GM12878 (cell line): ENCODE data around the gene LAYN. TPM values are rescaled to one million over a fixed set of nuclear protein-coding genes. Genes with fewer than 3 reads are reported as not detected.

Source experiments
- BMI1 ChIP-seq: fragments of 450-650 bp; IDR thresholded peaks from 2 replicates; pipeline ENCODE4 v1.6.1; 2016; ENCODE audit warnings: mild to moderate bottlenecking, moderate library complexity, borderline replicate concordance
- CBFB ChIP-seq: IDR thresholded peaks from 2 replicates; pipeline ENCODE4 v1.6.1; 2016; ENCODE audit warnings: antibody characterized with exemption, low read depth
- DPF2 ChIP-seq: fragments of 450-650 bp; IDR thresholded peaks from 2 replicates; pipeline ENCODE4 v1.6.1; 2017; ENCODE audit warnings: mild to moderate bottlenecking
- GABPA ChIP-seq: IDR thresholded peaks from 2 replicates; pipeline ENCODE4 v1.6.1; 2014; ENCODE audit warnings: antibody characterized with exemption, low read depth, mild to moderate bottlenecking, inconsistent platforms
- KAT2A ChIP-seq: conservative IDR thresholded peaks from 2 replicates; pipeline ENCODE4 v1.6.1; 2011; ENCODE audit warnings: low read depth, low read length; ENCODE audit not compliant: control insufficient read depth
- NRF1 ChIP-seq: conservative IDR thresholded peaks from 2 replicates; pipeline ENCODE4 v1.6.1; 2011; ENCODE audit warnings: mild to moderate bottlenecking, low read depth, low read length, improper control_type of control experiment
- RAD51 ChIP-seq: fragments of 450-650 bp; IDR thresholded peaks from 2 replicates; pipeline ENCODE4 v1.6.1; 2016; ENCODE audit warnings: moderate library complexity, mild to moderate bottlenecking, inconsistent platforms
- SPI1 ChIP-seq: IDR thresholded peaks from 2 replicates; pipeline ENCODE4 v1.6.1; 2011; ENCODE audit warnings: low read depth, mild to moderate bottlenecking, low read length, moderate library complexity, borderline replicate concordance; ENCODE audit not compliant: insufficient read depth
- SREBF1 ChIP-seq: IDR thresholded peaks from 2 replicates; pipeline ENCODE4 v1.6.1; 2012; ENCODE audit warnings: mild to moderate bottlenecking, low read length
- SUZ12 ChIP-seq: fragments of 200-600 bp; sonication (generic); IDR thresholded peaks from one replicate; pipeline ENCODE4 v1.6.1; 2018; ENCODE audit warnings: antibody characterized with exemption, mild to moderate bottlenecking; ENCODE audit not compliant: unreplicated experiment
- ZNF207 ChIP-seq: fragments of 450-650 bp; IDR thresholded peaks from 2 replicates; pipeline ENCODE4 v1.6.1; 2014; ENCODE audit warnings: antibody characterized with exemption, mild to moderate bottlenecking, borderline replicate concordance
- polyA plus RNA-seq, 11 experiments: library from polyadenylated mRNA; depleted of rRNA in 4 of 11; unstranded in 6 of 11; stranded (reverse) in 5 of 11; fragments of >200 nt; fragmentation: Nextera tagmentation in 4 of 11; fragmentation: Illumina TruSeq in 1 of 11; extraction: Ambion mirVana in 4 of 11; extraction: Trizol in 1 of 11; gene quantifications; 1 replicate in 1 of 11; 2 replicates in 10 of 11; pipeline versions ENCODE4 v1.2.1 to v1.2.3, GENCODE V29; 2011 to 2016; ENCODE audit warnings: inconsistent platforms in 2 of 11, missing spikeins in 2 of 11, low read depth in 1 of 11
- total RNA-seq, 4 experiments: library from RNA; depleted of rRNA in 3 of 4; stranded (reverse); fragments of >200 nt in 3 of 4; fragmentation: Illumina TruSeq in 1 of 4; extraction: Trizol in 1 of 4; gene quantifications; 2 replicates each; pipeline versions ENCODE4 v1.2.1 to v1.2.3, GENCODE V29; 2013 to 2021
- TF ChIP-seq, protein P1 (sequence below): IDR thresholded peaks from 2 replicates; pipeline ENCODE4 v1.6.1; 2012; ENCODE audit warnings: low read depth, low read length, improper control_type of control experiment
- TF ChIP-seq, protein P2 (sequence below): IDR thresholded peaks from 2 replicates; pipeline ENCODE4 v1.6.1; 2011; ENCODE audit warnings: borderline replicate concordance, low read depth, mild to moderate bottlenecking, moderate library complexity, low read length; ENCODE audit not compliant: insufficient read depth, poor library complexity, severe bottlenecking
- TF ChIP-seq, protein P3 (sequence below): fragments of 450-650 bp; formaldehyde crosslinking; IDR thresholded peaks from 2 replicates; pipeline ENCODE4 v1.4.0; 2022; ENCODE audit warnings: mild to moderate bottlenecking, moderate library complexity
- TF ChIP-seq, protein P4 (sequence below), 3 experiments: IDR thresholded peaks in 2 of 3; conservative IDR thresholded peaks in 1 of 3; 2 replicates each; pipeline ENCODE4 v1.5.1; 2011; ENCODE audit warnings: low read depth in 3 of 3, low read length in 3 of 3, mild to moderate bottlenecking in 3 of 3, control low read depth in 2 of 3, moderate library complexity in 2 of 3, inconsistent platforms in 1 of 3, mixed read lengths in 1 of 3; ENCODE audit not compliant: control insufficient read depth in 2 of 3, insufficient read depth in 1 of 3; ENCODE audit errors: extremely low read depth in 1 of 3
- TF ChIP-seq, protein P5 (sequence below): IDR thresholded peaks from 2 replicates; pipeline ENCODE4 v1.6.1; 2011; ENCODE audit warnings: low read depth, low read length, improper control_type of control experiment, borderline replicate concordance
- TF ChIP-seq, protein P6 (sequence below): fragments of 450-650 bp; IDR thresholded peaks from 2 replicates; pipeline ENCODE4 v1.6.1; 2016; ENCODE audit warnings: mild to moderate bottlenecking

Gene LAYN
- total and polyA plus RNA-seq, 10 of the 15 experiments (the other 5 are each of a cell fraction or from before 2014, with no cell fraction given), result 0.06 to 0.14 (median 0.10) TPM; not detected in 7

DNA sequence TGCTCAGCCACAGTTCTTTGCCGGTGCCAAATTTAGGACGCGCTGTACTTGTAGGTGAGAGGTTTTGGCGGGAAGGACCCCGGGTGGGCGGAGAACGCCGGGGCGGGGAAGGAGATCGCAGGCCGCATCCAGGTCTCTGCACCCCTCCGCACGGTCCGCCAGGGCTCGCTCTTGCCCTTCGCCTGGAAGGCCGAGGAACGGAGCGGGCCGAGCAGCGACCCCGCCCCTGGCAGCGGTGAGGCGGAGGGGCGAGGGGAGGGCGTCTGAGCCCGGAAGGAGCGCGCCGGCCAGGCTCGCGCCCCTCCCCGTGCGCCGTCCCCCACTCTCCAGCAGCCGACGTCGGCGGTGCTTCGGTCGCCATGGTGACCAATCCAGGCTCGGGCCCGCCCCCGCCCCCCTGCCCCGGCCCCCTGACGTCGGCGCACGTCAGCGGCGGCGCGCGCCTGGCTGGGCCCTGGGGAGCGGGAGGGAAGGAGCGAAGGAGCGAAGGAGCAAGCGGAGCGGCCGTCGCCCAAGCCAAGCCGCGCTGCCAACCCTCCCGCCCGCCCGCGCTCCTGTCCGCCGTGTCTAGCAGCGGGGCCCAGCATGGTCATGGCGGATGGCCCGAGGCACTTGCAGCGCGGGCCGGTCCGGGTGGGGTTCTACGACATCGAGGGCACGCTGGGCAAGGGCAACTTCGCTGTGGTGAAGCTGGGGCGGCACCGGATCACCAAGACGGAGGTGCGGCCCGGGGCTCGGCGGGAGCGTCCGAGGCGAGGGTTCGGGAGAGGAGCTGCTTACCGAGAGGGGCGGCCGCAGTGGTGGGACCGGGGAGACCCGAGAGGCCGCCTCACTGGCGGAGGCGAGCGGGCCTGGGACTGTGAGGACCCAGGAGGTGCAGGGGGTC lies 61.7 kb downstream of the LAYN start, which contains the start of gene SIK2 (continued):
- TF ChIP-seq, protein P1, sequence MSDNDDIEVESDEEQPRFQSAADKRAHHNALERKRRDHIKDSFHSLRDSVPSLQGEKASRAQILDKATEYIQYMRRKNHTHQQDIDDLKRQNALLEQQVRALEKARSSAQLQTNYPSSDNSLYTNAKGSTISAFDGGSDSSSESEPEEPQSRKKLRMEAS, result no peak
- TF ChIP-seq, protein P2, sequence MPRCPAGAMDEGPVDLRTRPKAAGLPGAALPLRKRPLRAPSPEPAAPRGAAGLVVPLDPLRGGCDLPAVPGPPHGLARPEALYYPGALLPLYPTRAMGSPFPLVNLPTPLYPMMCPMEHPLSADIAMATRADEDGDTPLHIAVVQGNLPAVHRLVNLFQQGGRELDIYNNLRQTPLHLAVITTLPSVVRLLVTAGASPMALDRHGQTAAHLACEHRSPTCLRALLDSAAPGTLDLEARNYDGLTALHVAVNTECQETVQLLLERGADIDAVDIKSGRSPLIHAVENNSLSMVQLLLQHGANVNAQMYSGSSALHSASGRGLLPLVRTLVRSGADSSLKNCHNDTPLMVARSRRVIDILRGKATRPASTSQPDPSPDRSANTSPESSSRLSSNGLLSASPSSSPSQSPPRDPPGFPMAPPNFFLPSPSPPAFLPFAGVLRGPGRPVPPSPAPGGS, result no peak
- TF ChIP-seq KAT2A, result no peak
- peak; percentile 71 for TF ChIP-seq BMI1
- TF ChIP-seq CBFB, result no peak
- no peak for TF ChIP-seq SUZ12
- TF ChIP-seq, protein P3, sequence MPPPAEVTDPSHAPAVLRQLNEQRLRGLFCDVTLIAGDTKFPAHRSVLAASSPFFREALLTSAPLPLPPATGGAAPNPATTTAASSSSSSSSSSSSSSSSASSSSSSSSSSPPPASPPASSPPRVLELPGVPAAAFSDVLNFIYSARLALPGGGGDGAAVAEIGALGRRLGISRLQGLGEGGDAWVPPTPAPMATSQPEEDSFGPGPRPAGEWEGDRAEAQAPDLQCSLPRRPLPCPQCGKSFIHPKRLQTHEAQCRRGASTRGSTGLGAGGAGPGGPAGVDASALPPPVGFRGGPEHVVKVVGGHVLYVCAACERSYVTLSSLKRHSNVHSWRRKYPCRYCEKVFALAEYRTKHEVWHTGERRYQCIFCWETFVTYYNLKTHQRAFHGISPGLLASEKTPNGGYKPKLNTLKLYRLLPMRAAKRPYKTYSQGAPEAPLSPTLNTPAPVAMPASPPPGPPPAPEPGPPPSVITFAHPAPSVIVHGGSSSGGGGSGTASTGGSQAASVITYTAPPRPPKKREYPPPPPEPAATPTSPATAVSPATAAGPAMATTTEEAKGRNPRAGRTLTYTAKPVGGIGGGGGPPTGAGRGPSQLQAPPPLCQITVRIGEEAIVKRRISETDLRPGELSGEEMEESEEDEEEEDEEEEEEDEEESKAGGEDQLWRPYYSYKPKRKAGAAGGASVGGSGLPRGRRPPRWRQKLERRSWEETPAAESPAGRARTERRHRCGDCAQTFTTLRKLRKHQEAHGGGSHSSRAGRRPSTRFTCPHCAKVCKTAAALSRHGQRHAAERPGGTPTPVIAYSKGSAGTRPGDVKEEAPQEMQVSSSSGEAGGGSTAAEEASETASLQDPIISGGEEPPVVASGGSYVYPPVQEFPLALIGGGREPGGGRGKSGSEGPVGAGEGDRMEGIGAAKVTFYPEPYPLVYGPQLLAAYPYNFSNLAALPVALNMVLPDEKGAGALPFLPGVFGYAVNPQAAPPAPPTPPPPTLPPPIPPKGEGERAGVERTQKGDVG, result no peak
- TF ChIP-seq, protein P4, sequence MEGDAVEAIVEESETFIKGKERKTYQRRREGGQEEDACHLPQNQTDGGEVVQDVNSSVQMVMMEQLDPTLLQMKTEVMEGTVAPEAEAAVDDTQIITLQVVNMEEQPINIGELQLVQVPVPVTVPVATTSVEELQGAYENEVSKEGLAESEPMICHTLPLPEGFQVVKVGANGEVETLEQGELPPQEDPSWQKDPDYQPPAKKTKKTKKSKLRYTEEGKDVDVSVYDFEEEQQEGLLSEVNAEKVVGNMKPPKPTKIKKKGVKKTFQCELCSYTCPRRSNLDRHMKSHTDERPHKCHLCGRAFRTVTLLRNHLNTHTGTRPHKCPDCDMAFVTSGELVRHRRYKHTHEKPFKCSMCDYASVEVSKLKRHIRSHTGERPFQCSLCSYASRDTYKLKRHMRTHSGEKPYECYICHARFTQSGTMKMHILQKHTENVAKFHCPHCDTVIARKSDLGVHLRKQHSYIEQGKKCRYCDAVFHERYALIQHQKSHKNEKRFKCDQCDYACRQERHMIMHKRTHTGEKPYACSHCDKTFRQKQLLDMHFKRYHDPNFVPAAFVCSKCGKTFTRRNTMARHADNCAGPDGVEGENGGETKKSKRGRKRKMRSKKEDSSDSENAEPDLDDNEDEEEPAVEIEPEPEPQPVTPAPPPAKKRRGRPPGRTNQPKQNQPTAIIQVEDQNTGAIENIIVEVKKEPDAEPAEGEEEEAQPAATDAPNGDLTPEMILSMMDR (IDR thresholded peaks at IDR 0.05 in 2 of 3, conservative IDR thresholded peaks at IDR 0.05 in 1 of 3; ENCODE audit: control insufficient read depth in 2 of 3, extremely low read depth in 1 of 3, insufficient read depth in 1 of 3, low read depth in 3 of 3, low read length in 3 of 3), result peak; percentile 91 to 99 (median 99); a peak in 5 of 6 replicates
- TF ChIP-seq NRF1, result no peak
- TF ChIP-seq GABPA, result no peak
- TF ChIP-seq DPF2, result peak; percentile 59; the same call in 1 of the 2 replicates
- no peak for TF ChIP-seq SREBF1
- TF ChIP-seq SPI1, result no peak
- no peak for TF ChIP-seq RAD51
- TF ChIP-seq ZNF207, result peak; percentile 48; the same call in 1 of the 2 replicates
- TF ChIP-seq, protein P5, sequence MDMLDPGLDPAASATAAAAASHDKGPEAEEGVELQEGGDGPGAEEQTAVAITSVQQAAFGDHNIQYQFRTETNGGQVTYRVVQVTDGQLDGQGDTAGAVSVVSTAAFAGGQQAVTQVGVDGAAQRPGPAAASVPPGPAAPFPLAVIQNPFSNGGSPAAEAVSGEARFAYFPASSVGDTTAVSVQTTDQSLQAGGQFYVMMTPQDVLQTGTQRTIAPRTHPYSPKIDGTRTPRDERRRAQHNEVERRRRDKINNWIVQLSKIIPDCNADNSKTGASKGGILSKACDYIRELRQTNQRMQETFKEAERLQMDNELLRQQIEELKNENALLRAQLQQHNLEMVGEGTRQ, result no peak
- TF ChIP-seq, protein P6, sequence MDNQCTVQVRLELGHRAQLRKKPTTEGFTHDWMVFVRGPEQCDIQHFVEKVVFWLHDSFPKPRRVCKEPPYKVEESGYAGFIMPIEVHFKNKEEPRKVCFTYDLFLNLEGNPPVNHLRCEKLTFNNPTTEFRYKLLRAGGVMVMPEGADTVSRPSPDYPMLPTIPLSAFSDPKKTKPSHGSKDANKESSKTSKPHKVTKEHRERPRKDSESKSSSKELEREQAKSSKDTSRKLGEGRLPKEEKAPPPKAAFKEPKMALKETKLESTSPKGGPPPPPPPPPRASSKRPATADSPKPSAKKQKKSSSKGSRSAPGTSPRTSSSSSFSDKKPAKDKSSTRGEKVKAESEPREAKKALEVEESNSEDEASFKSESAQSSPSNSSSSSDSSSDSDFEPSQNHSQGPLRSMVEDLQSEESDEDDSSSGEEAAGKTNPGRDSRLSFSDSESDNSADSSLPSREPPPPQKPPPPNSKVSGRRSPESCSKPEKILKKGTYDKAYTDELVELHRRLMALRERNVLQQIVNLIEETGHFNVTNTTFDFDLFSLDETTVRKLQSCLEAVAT, result no peak
